H54 (cell line): Measurements from ENCODE around the gene UAP1L1.
"Not testable (repeated sequence)": the region's sequence is repeated elsewhere in the genome, so short reads cannot be mapped to it uniquely, and the experiment has no call there.

Experiments used
- DNase-seq: peaks from one replicate; pipeline ENCODE4 v3.0.0; 2011; ENCODE audit warnings: low spot score, mixed read lengths; ENCODE audit not compliant: insufficient read length
- FAIRE-seq: peaks from 3 replicates; lab custom pipeline; 2011; peaks lifted over from hg19 to GRCh38; lab: Jason Lieb, UNC
- POLR2A ChIP-seq: IDR thresholded peaks from 2 replicates; pipeline ENCODE4 v1.6.1; 2011; ENCODE audit warnings: low read depth, mild to moderate bottlenecking, low read length

The UAP1L1 gene

GRCh38 chr9:137123468-137123837, 46.1 kb downstream of the UAP1L1 start:
- FAIRE-seq = no peak
- TF ChIP-seq POLR2A = no peak
- no peak for DNase-seq

GRCh38 chr9:137123952-137124462, 46.7 kb downstream of the UAP1L1 start:
- DNase-seq, FAIRE-seq: not testable (repeated sequence)

GRCh38 chr9:137126786-137127185, 49.5 kb downstream of the UAP1L1 start:
- no peak for TF ChIP-seq POLR2A
- DNase-seq = no peak
- no peak for FAIRE-seq

GRCh38 chr9:137127301-137128157, 50.2 kb downstream of the UAP1L1 start:
- DNase-seq (no peak), FAIRE-seq (no peak)
- TF ChIP-seq POLR2A = no peak

- FAIRE-seq = no peak
- no peak for DNase-seq
- no peak for TF ChIP-seq POLR2A
Observed at GRCh38 chr9:137128158-137128861, 51.0 kb downstream of the UAP1L1 start.

- no peak for FAIRE-seq
- no peak for DNase-seq
- TF ChIP-seq POLR2A = no peak
Observed at GRCh38 chr9:137128862-137129455, 51.6 kb downstream of the UAP1L1 start.

GRCh38 chr9:137129456-137130175, 52.3 kb downstream of the UAP1L1 start:
- DNase-seq (peak; percentile 100), FAIRE-seq (peak; percentile 62)
- TF ChIP-seq POLR2A = peak; percentile 91

GRCh38 chr9:137130176-137130755, 52.9 kb downstream of the UAP1L1 start:
- TF ChIP-seq POLR2A = no peak
- DNase-seq (no peak), FAIRE-seq (no peak)
